Activated CD4-positive, alpha-beta T cell treated with anti-CD3 and anti-CD28 coated beads, Interleukin-2, amount 50 U/mL, for 24 hours (primary cell): Measurements from ENCODE around the gene ENOX1.
"Not testable (repeated sequence)": the region's sequence is repeated elsewhere in the genome, so short reads cannot be mapped to it uniquely, and the experiment has no call there.

Experiments used
- DNase-seq, 2 donors: peaks; one replicate each; pipeline ENCODE4 v3.0.0-alpha.2; 2020; ENCODE audit warnings: low read depth in 1 of 2, low spot score in 1 of 2

Gene ENOX1

GRCh38 chr13:43360892-43361610 is 425.7 kb downstream of the ENOX1 start:
- DNase-seq = no peak

DNA sequence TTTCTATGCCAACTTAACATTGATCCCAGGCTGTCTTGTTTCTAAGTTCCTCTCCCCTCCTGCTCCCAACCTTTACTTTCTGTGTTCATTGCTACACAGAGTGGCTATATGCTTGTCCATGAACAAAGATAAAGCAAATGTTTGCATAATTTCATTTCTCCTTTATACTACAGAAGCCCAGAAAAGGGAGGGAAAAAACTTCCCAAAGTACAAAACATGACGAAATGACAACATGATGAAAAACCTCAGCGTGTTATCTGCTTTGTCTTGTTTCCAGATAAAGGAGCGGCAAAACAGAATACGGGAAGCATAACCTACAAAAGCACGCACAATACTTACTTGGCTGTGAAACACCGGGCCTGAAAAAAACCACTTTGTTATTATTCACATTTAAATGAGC is 426.6 kb downstream of the ENOX1 start:
- no peak for DNase-seq

GRCh38 chr13:43359536-43359935 is 427.2 kb downstream of the ENOX1 start:
- no peak for DNase-seq

DNA sequence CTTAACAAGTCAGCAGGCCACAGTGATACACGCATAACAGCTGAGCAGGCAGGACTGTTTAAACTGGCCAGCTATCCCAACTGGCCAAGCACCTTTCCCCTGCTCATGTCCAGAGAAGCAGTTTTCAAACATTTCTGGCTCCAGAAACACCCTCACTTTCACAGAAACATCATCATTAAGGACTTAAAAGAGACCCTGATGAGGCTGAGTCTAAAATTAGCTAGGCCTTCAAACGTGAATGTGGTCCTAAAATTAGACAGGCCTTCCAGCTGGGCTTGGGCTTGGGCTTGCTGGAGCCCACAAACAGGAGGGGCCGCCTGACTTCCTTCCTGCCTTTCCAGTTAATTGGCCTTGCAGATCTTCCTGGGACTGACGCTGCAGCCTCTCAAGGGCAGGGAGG is 429.2 kb downstream of the ENOX1 start:
- no peak for DNase-seq

DNA sequence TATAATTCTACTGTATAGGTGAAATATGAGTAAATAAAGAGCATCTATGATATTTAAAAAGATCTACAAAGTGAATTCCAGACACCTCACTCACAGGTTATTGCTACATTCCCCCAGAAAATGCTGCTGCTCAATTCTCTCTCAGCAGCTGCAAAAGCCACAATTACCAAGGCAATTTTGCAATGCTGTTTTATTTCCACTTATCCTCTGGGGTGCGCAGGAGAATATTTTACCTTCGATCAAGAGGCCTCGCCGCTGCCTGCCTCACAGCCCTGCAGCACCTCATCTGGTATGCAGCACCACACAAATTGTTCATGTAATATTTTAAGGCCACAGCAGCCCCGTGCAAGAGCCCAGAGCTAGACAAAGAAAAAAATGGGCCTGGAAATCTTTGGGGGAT is 430.2 kb downstream of the ENOX1 start:
- DNase-seq = no peak

DNA sequence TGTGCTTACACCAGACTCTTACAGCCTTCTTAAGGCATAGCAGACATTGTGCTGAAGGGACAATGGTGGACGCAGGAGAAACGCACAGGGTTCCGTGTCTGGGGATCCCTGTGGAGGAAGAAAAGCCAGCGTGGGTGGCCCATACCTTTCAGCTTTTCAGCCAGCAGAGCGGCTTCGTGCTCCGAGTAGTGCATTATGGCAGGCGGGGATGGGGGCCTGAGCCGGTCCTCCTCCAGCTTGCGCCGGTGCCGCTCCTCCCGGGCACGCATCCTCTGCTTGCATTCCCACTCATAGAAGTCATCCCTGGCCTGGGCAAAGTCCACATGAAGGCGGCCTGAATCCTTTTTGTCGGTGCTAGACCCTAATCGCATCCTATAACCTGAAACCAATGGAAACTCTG is 431.0 kb downstream of the ENOX1 start:
- DNase-seq = no peak

DNA sequence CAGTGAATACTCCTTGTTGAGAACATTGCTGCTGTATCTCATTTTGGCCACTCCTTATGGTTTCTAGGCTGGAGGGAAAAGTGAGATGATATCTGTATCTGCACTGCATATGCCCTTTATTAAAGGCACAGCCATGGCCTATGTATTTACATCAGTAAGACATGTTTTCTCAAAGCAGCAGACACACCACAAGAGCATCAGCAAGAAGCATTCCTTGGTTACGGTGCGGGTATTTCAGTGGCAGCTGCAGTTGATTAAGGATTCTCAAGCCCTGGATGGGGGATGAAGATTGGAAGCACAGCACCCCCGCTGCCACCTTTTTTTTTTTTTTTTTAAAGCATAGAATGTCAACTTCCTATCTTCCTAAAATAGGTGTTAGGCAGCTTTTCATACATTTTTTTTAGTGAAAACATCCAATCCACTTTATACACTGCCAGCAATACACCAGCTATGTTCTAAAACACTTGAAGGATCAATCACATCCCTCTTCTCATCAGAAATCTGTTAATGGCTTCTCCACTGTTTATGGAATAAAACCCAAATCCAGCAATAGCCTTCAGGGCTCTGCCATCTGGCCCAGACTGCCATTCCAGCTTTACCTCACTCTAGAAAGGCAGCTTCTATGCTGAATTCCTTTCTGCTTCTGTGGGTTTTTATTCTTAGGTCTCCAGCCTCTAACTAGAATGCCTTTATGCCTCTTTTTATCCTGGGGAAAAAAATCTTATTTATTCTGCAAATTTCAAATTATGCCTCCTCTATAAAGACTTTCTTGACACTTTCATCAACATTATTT is 432.4 kb downstream of the ENOX1 start:
- DNase-seq = no peak

DNA sequence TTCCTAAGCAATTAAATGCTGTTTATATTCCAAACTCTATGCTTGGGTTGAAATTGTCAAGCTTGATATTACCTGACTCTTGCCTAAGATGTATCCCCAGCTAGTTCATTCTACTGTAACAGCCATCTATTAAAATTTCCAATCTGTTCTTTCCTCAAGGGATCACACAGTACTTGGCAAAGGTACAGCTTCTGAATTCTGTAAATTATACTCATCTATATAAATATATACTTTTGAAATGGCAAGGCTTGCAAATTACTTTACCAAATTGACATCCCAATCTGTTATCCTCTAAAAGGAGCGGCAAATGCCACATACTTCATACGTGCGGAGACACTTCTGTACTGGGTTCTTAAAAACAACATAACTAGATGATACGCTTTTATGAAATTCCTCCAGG is 433.1 kb downstream of the ENOX1 start:
- no peak for DNase-seq

DNA sequence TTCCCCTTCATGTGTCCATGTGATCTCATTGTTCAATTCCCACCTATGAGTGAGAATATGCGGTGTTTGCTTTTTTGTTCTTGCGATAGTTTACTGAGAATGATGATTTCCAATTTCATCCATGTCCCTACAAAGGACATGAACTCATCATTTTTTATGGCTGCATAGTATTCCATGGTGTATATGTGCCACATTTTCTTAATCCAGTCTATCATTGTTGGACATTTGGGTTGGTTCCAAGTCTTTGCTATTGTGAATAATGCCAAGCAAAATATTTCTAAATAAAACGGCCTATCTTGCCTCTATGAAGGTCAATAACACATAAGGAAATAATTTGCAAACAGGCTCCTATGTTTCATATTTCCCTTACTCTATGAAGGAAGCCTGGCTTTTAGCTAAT is 435.2 kb downstream of the ENOX1 start:
- not testable (repeated sequence) for DNase-seq

DNA sequence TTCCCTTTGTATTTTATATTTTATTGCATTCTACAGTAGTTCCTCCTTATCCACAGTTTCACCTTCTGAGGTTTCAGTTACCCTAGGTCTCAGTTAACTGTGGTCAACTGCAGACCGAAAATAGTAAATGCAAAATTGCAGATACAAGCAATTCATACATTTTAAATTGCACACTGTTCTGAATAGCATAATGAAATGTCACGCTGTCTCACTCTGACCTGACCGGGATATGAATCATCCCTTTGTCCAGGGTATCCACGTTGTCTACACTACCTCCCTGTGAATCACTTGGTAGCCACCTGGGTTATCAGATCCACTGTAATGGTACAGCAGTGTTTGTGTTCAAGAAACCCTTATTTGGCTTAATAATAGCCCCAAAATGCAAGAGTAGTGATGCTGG is 438.4 kb downstream of the ENOX1 start:
- no peak for DNase-seq

GRCh38 chr13:43347877-43348276 is 438.9 kb downstream of the ENOX1 start:
- no peak for DNase-seq

DNA sequence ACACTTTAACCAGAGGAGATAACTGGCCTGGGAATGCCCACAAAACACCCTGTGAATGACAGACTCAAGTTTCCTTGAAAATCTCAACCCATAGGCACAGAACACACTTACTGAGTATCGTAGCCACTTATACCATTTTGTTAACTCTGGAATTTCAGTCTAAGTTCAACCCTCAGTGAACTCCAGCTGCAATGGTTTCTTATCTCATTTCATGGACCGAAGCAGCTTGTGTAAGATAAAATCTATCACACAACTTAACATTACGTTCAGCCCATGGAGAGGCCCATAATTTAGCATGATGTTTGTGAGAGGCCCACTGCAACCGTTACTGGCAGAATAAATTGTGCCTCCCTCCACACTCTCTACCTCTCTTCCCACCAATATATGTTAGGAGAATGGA is 440.3 kb downstream of the ENOX1 start:
- DNase-seq = no peak

DNA sequence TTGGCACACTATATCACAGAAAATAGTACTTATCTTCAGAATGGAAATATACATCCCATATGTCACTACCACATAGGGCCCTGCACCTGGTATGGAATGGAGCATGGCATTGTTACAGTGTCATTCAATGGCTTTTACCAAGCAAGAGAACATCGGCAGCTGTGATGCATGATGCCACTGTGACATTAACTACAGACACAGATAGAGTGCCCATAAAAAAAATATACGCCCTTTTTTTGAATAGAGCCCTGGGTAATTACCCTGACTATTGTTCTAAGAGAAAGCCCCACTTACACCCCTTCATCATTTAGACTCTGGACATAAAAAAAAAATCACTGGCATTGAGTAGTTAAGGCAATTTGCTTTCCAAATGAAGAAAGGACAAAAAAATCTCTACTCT is 443.1 kb downstream of the ENOX1 start:
- no peak for DNase-seq

GRCh38 chr13:43339805-43340550 is 446.8 kb downstream of the ENOX1 start:
- no peak for DNase-seq

GRCh38 chr13:43339145-43339804 is 447.5 kb downstream of the ENOX1 start:
- DNase-seq = no peak

DNA sequence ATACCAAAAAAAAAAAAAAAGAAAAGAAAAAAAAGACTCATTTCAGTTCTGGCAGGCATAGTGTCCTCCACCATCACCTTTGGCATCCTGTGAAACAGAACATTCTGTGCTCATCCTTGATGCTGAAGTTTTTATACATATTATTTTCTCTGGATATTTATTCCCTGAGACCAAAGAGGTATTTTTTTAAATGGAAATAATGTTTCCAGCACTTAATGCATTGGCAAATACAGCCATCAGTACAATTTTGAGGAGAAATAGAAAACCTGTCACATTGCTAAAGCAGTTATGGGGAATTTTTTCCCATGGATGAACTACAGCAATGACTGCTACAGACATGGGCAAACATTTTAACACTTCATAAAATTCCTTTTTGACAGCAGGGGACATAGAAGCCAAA is 451.0 kb downstream of the ENOX1 start:
- DNase-seq = no peak

GRCh38 chr13:43333176-43333575 is 453.6 kb downstream of the ENOX1 start:
- DNase-seq = no peak

DNA sequence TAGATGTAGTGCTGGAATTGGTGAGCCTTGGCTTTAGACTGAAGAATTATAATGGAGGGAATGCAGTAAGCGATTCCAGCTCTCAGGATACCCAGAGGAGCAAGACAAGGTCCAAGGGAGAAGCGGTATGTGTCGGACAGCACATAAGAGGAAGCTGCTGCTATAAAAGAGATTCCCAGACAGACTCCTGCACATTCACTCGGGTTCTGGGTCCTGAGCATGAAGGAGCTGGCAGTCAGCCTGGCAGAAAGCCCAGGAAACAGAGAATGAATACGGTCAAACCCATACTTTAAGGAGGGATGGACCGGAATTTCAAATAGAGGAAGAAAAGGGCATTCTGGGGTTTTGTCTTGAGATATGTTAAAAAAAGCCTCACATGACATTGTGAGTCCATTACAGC is 455.1 kb downstream of the ENOX1 start:
- DNase-seq = no peak

DNA sequence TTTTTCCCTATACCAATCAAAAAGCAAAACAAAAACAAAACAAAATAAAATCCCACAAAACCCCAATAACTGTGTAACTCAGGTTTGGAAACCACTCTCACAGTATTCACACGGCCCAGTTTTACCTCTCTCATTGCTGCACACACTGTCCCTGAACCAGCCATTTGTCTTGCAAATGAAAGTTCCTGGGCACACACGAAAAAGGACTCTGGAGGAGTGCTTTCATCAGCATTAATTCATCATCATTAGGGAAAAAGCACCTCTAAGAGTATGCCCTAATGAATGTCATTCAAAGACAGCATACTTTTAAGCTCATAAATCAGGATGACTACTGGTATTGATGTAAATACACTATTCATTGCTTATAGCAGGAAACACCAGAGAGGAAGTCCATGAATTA is 457.1 kb downstream of the ENOX1 start:
- no peak for DNase-seq

GRCh38 chr13:43328907-43329306 is 457.9 kb downstream of the ENOX1 start:
- DNase-seq = no peak

DNA sequence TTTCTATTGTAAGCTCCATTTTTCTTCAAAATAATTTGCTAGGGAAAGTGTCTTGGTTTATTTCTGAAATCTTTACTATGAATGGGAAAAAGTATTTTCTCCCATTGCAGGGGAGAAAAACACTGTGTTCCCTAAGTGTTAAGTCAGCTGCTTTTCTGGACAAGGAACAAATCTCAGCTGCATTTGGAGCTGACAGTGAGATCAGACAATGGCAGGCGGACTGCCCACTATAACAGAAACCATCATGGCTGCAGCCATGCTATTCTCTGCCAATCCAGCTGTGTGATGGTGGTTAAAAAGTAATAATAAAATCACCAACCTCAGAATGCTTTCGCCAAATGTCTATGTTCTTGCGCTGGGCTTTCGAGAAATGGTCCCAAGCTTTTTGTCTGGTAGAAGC is 460.7 kb downstream of the ENOX1 start:
- DNase-seq = no peak

DNA sequence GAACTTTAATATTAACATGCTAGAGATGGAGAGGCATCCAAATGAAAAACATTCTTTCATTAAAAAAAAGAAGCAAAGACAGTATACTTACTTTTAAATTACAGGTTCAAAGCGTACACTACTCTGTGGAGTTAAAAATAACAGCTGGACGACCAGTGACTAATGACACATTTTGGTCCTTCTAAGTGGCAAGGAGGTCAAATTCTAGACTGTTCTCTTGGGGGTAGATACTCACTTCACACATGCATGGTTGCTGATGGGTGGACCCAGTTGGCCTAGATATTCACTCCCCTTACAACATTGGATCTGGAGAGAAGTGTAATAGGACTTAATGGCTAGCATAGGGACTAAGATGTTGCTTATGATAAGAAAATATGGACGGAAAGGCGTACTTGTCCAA is 461.1 kb downstream of the ENOX1 start:
- DNase-seq = no peak
